K562 (cell line): ENCODE results near the gene C1orf105. TPM values are rescaled to one million over a fixed set of nuclear protein-coding genes. Genes with fewer than 3 reads are reported as not detected.
A peak's percentile ranks its signal among the peaks of the same experiment; 100 is the strongest.

ENCODE experiments used
- ATAC-seq: fragments of 200-7000 bp; cut with Tn5 transposase; 3 replicates; pipeline ENCODE4 v1.9.1; 2020; ENCODE audit warnings: moderate library complexity
- BruUV-seq: library from RNA; stranded (reverse); fragments of 400-500 nt; replicated peaks from 2 replicates; lab custom pipeline; 2021; lab: Mats Ljungman, UMichigan
- CTCF ChIA-PET: fragments of 300-600 bp; formaldehyde crosslinking; extraction: SDS; loops from one replicate; lab custom pipeline; 2021; ENCODE audit warnings: low intra/inter-chr PET ratio; lab: Yijun Ruan, JAX
- POLR2A ChIA-PET: fragments of 300-600, 350-650 bp; sonication (Branson Sonifier 250); formaldehyde crosslinking; extraction: SDS; loops from one replicate; lab custom pipeline; 2021; ENCODE audit warnings: antibody characterized with exemption, inconsistent platforms; lab: Yijun Ruan, JAX
- DNase-seq, 4 experiments: peaks; one replicate each; pipeline versions ENCODE4 v3.0.0 to v3.0.0-alpha.2; 2011 to 2018; ENCODE audit warnings: low spot score in 3 of 4, mixed read lengths in 3 of 4; ENCODE audit errors: extremely low read depth in 1 of 4
- FAIRE-seq: peaks from 2 replicates; lab custom pipeline; 2011; peaks lifted over from hg19 to GRCh38; lab: Jason Lieb, UNC
- H2AFZ ChIP-seq: 2 replicates; pipeline ENCODE4 v1.6.0; 2011; ENCODE audit warnings: low read depth, low read length, control low read depth, inconsistent platforms
- H3K27ac ChIP-seq: fragments of 200-600 bp; 3 replicates; pipeline ENCODE4 v1.8.0; 2011; ENCODE audit warnings: low read depth, mild to moderate bottlenecking, control low read depth, inconsistent platforms, low read length, moderate library complexity, mixed read lengths; ENCODE audit errors: extremely low read depth
- H3K27me3 ChIP-seq, 2 experiments: fragments of 300-600 bp in 1 of 2; 2 replicates in 1 of 2; 3 replicates in 1 of 2; pipeline versions ENCODE4 v1.6.0 to v1.8.0; 2011; ENCODE audit warnings: inconsistent platforms in 2 of 2, low read length in 2 of 2, mild to moderate bottlenecking in 1 of 2, mixed read lengths in 1 of 2, moderate library complexity in 1 of 2; ENCODE audit not compliant: control insufficient read depth in 2 of 2, insufficient read depth in 2 of 2
- H3K36me3 ChIP-seq: fragments of 300-600 bp; 3 replicates; pipeline ENCODE4 v1.8.0; 2011; ENCODE audit warnings: mild to moderate bottlenecking, low read length, inconsistent platforms; ENCODE audit not compliant: control insufficient read depth, insufficient read depth
- H3K4me1 ChIP-seq, 2 experiments: fragments of 200-600 bp in 1 of 2; replicated peaks in 1 of 2; 2 replicates in 1 of 2; 3 replicates in 1 of 2; pipeline versions ENCODE4 v1.5.1 to v1.8.0; 2011; ENCODE audit warnings: inconsistent platforms in 2 of 2, low read length in 2 of 2, mild to moderate bottlenecking in 1 of 2, mixed read lengths in 1 of 2, moderate library complexity in 1 of 2; ENCODE audit not compliant: control insufficient read depth in 2 of 2, insufficient read depth in 2 of 2
- H3K4me2 ChIP-seq: 2 replicates; pipeline ENCODE4 v1.6.1; 2011; ENCODE audit warnings: low read length, control low read depth, inconsistent platforms, mixed read lengths; ENCODE audit not compliant: insufficient read depth
- H3K4me3 ChIP-seq: fragments of 200-600 bp; sonication (generic), shearing (Covaris generic); 2 replicates; pipeline ENCODE4 v1.5.1; 2016; ENCODE audit warnings: control low read depth, inconsistent platforms
- H3K79me2 ChIP-seq: fragments of 200-600 bp; 3 replicates; pipeline ENCODE4 v1.8.0; 2011; ENCODE audit warnings: low read length, inconsistent platforms; ENCODE audit not compliant: control insufficient read depth, insufficient read depth
- H3K9ac ChIP-seq, 2 experiments: 2 replicates each; pipeline versions ENCODE4 v1.6.0 to v1.6.1; 2011; ENCODE audit warnings: low read depth in 2 of 2, low read length in 2 of 2, control low read depth in 1 of 2, inconsistent platforms in 1 of 2, mild to moderate bottlenecking in 1 of 2, mixed read lengths in 1 of 2; ENCODE audit not compliant: insufficient read depth in 1 of 2
- H3K9me1 ChIP-seq: one replicate; pipeline ENCODE4 v1.6.0; 2011; ENCODE audit warnings: inconsistent platforms, mild to moderate bottlenecking, low read length, moderate library complexity; ENCODE audit not compliant: control insufficient read depth, insufficient read depth
- H3K9me3 ChIP-seq: replicated peaks from 2 replicates; pipeline ENCODE4 v1.5.1; 2011; ENCODE audit warnings: low read depth, low read length, inconsistent platforms; ENCODE audit not compliant: control insufficient read depth, insufficient read depth
- H4K20me1 ChIP-seq: replicated peaks from 2 replicates; pipeline ENCODE4 v1.6.1; 2011; ENCODE audit warnings: low read length, inconsistent platforms, mixed read lengths; ENCODE audit not compliant: control insufficient read depth, insufficient read depth
- DPF2 ChIP-seq: fragments of 450-650 bp; IDR thresholded peaks from 2 replicates; pipeline ENCODE4 v1.6.1; 2016
- KDM2B ChIP-seq: fragments of 250-450 bp; sonication (Bioruptor Pico); IDR thresholded peaks from 2 replicates; pipeline ENCODE4 v1.8.0; 2021; ENCODE audit warnings: mild to moderate bottlenecking, moderate library complexity
- MEF2D ChIP-seq: conservative IDR thresholded peaks from 2 replicates; pipeline ENCODE4 v1.6.1; 2016; ENCODE audit warnings: low read depth, missing genetic modification characterization, missing compliant biosample characterization
- WGBS: fragments of 100-300 bp; shearing (Covaris generic); methylation state at CpG from one replicate; pipeline ENCODE4 v1.1.6; 2016; ENCODE audit warnings: low coverage, mixed read lengths; ENCODE audit not compliant: insufficient coverage; ENCODE audit errors: missing lambda C conversion rate; 5-methylcytosine and 5-hydroxymethylcytosine counted together
- in situ Hi-C: fragments of 300-500 bp; cut with MboI; formaldehyde crosslinking; loops from 4 replicates; pipeline ENCODE4 v1.15.0; 2018; ENCODE audit warnings: inconsistent platforms, mixed read lengths
- intact Hi-C: fragments of 100-400 bp; cut with micrococcal nuclease; formaldehyde crosslinking; loops from 2 replicates; pipeline ENCODE4 v1.14.2; 2022
- polyA plus RNA-seq, 8 experiments: library from polyadenylated mRNA; depleted of rRNA in 4 of 8; stranded (reverse) in 5 of 8; unstranded in 3 of 8; fragments of >200 nt; fragmentation: Nextera tagmentation in 2 of 8; fragmentation: Illumina TruSeq in 1 of 8; extraction: Ambion mirVana in 2 of 8; extraction: Trizol in 1 of 8; gene quantifications; 2 replicates each; pipeline versions ENCODE4 v1.2.1 to v1.2.3, GENCODE V29; 2011 to 2014; ENCODE audit warnings: inconsistent platforms in 1 of 8, missing spikeins in 1 of 8
- total RNA-seq, 7 experiments: library from RNA; depleted of rRNA in 6 of 7; stranded (reverse); fragments of >200 nt in 6 of 7; fragmentation: Illumina TruSeq in 2 of 7; extraction: Trizol in 2 of 7; gene quantifications; 2 replicates each; pipeline versions ENCODE4 v1.2.1 to v1.2.3, GENCODE V29; 2011 to 2021; ENCODE audit warnings: low replicate concordance in 1 of 7
- TF ChIP-seq, protein P1 (sequence below): fragments of 250-450 bp; sonication (Bioruptor Pico); IDR thresholded peaks from 2 replicates; pipeline ENCODE4 v1.5.1; 2021; ENCODE audit warnings: mild to moderate bottlenecking
- TF ChIP-seq, protein P2 (sequence below): sonication (generic); formaldehyde crosslinking; IDR thresholded peaks from 2 replicates; pipeline ENCODE4 v1.8.1; 2023; ENCODE audit warnings: mild to moderate bottlenecking, missing genetic modification reagents

The C1orf105 gene
- total and polyA plus RNA-seq, 9 of the 15 experiments (the other 6 are each of a cell fraction or from before 2014, with no cell fraction given): 0.08 TPM; not detected in 8

DNA sequence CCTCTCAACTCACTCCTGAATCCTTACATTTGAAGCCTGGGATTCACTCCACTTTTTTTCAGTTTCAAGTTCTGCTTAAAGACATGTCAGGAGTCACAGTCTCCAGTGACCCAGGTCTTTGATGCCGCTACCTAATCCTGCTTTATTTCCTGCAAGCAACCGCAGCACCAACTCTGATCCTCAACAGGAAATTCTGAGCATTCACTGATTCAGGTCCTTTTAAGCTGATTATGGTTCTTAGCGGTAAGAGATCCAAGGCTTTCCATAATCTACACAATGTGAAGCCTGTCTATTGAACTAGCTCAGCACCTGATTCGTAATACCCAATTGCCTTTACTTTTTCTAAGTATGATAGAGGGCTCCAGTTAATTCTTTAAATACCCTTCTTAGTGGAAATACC, 67.1 kb downstream of the C1orf105 start:
- no peaks in the 10 kb centered on the region for H3K9me1 ChIP-seq

More for the DNA sequence above, 67.1 kb downstream of the C1orf105 start:
- ChIA-PET CTCF (no interaction called here), POLR2A (interaction anchor here (0.9 to 2.1 kb wide), 5 partner anchors 11 to 32 kb away, joined by 3 to 6 read pairs (median 4); no protein-coding TSS in a partner anchor)
- no peaks in the 10 kb centered on the region for H3K36me3 ChIP-seq
- no peaks in the 10 kb centered on the region for H4K20me1 ChIP-seq
- no peaks in the 10 kb centered on the region for H3K9me3 ChIP-seq
- in situ Hi-C loops (no loop called here), intact Hi-C loops (no loop called here)
- no peak overlapping the region for H2AFZ ChIP-seq
- peaks cover 0 to 17% of the 10 kb centered on the region in 2 experiments; a peak in 3 of 5 replicates for H3K4me1 ChIP-seq
- no peak overlapping the region for H3K27ac ChIP-seq
- TF ChIP-seq KDM2B (CRISPR knock-in tag) (no peak), MEF2D (tag) (no peak), DPF2 (no peak)
- TF ChIP-seq, protein P1, sequence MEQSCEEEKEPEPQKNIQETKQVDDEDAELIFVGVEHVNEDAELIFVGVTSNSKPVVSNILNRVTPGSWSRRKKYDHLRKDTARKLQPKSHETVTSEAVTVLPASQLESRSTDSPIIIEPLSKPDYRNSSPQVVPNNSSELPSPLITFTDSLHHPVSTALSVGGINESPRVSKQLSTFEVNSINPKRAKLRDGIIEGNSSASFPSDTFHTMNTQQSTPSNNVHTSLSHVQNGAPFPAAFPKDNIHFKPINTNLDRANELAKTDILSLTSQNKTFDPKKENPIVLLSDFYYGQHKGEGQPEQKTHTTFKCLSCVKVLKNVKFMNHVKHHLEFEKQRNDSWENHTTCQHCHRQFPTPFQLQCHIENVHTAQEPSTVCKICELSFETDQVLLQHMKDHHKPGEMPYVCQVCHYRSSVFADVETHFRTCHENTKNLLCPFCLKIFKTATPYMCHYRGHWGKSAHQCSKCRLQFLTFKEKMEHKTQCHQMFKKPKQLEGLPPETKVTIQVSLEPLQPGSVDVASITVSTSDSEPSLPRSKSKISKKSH (CRISPR knock-in tag): 0 out of 2 replicates have a peak, but pooled peaks have one; percentile 27
- TF ChIP-seq, protein P2, sequence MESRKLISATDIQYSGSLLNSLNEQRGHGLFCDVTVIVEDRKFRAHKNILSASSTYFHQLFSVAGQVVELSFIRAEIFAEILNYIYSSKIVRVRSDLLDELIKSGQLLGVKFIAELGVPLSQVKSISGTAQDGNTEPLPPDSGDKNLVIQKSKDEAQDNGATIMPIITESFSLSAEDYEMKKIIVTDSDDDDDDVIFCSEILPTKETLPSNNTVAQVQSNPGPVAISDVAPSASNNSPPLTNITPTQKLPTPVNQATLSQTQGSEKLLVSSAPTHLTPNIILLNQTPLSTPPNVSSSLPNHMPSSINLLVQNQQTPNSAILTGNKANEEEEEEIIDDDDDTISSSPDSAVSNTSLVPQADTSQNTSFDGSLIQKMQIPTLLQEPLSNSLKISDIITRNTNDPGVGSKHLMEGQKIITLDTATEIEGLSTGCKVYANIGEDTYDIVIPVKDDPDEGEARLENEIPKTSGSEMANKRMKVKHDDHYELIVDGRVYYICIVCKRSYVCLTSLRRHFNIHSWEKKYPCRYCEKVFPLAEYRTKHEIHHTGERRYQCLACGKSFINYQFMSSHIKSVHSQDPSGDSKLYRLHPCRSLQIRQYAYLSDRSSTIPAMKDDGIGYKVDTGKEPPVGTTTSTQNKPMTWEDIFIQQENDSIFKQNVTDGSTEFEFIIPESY: peak; percentile 34; the same call in 1 of the 2 replicates
- DNase-seq: no peak
- no peak for FAIRE-seq
- 28% methylated on average over 4 of the region's 4 CpGs for WGBS
- no TSS peak for BruUV-seq
- H3K4me3 ChIP-seq: no peak overlapping the region
- no peak overlapping the region for H3K9ac ChIP-seq
- no peak for ATAC-seq
- no peak overlapping the region for H3K4me2 ChIP-seq
- H3K79me2 ChIP-seq: no peaks in the 10 kb centered on the region
- no peaks in the 10 kb centered on the region for H3K27me3 ChIP-seq
